ENCODE results near the gene TTL. TPM values are rescaled to one million over a fixed set of nuclear protein-coding genes. Genes with fewer than 3 reads are reported as not detected.
"Not testable (repeated sequence)": the region's sequence is repeated elsewhere in the genome, so short reads cannot be mapped to it uniquely, and the experiment has no call there.

TTL gene
- total RNA-seq (10 to 100 TPM; 25.2 to 55.3 (median 46.6) TPM), polyA plus RNA-seq (10 to 100 TPM; 13.0 to 29.0 TPM)
- long read RNA-seq, donor 1, full-length matches to known transcripts = 36 of 48 reads
- long read RNA-seq, donor 1, partial matches to known transcripts = 4 of 48 reads
- long read RNA-seq, donor 1, other reads (novel, unspliced or antisense) = 8 of 48 reads
- long read RNA-seq, donor 2, partial matches to known transcripts = 23 of 25 reads
- long read RNA-seq, donor 2, other reads (novel, unspliced or antisense) = 2 of 25 reads
- long read RNA-seq, donor 3, full-length matches to known transcripts = 31 of 56 reads
- long read RNA-seq, donor 3, partial matches to known transcripts = 16 of 56 reads
- long read RNA-seq, donor 3, other reads (novel, unspliced or antisense) = 9 of 56 reads

- Histone ChIP-seq H3K9me3 (no peaks in the 10 kb centered on the region), H3K4me1 (peaks cover 0 to 27% (median 19%) of the 10 kb centered on the region in 12 donors), H3K27ac (peak within 1 kb of the TSS; percentile 70 to 95 (median 90)), H3K27me3 (no peaks in the 10 kb centered on the region), H3K36me3 (peaks cover 0 to 8% (median 0%) of the 10 kb centered on the region in 9 donors), H3K4me3 (peak within 1 kb of the TSS; percentile 66 to 95 (median 89))
- 0 to 1% (median 0%) methylated on average over 36 to 82 of the region's 82 CpGs for WGBS, 4 donors
- DNase-seq = peak; percentile 78 to 89 (median 87)
- ATAC-seq = peak; percentile 83 to 96 (median 92)
- intact Hi-C loops (cut with DNase I) = loop anchor here in 9 of 10 donors (1.0 to 10.0 kb wide), 9 partner anchors 61 to 103 kb away; partner anchors contain the start of genes POLR1B (in 7 of the 9) and CHCHD5 (in 6 of the 9)
- TF ChIP-seq CTCF (IDR thresholded peaks at IDR 0.05) (no peak), POLR2A (IDR thresholded peaks at IDR 0.05) (peak in 1 of 2 donors; percentile 42)
These were observed at the start of gene TTL for GRCh38 chr2:112481528-112482233. TTL (plus strand) TSS chr2:112482156; CDS start chr2:112482345, 189 bp downstream.

- peak overlapping the region in 10 of 12 donors; percentile 49 to 95 (median 82) for H3K27ac ChIP-seq
- ATAC-seq, H3K36me3 ChIP-seq, H3K9me3 ChIP-seq, H3K27me3 ChIP-seq: not testable (repeated sequence)
- 26 to 89% (median 46%) methylated on average over 16 to 22 of the region's 22 CpGs for WGBS, 4 donors
- H3K4me3 ChIP-seq = peak overlapping the region; percentile 34 to 79 (median 61)
- intact Hi-C loops (cut with DNase I) = loop anchor here in 4 of 10 donors (5.0 to 10.0 kb wide), 2 partner anchors 168 to 175 kb away; partner anchors contain the start of gene ZC3H8 (in 3 of the 4)
- DNase-seq = peak in 1 of 5 donors; percentile 58
- H3K4me1 ChIP-seq = peaks cover 0 to 10% (median 1%) of the 10 kb centered on the region in 12 donors
These were observed 49.6 kb upstream of the TTL start for GRCh38 chr2:112432390-112432734.

GRCh38 chr2:112432735-112433479, 49.0 kb upstream of the TTL start:
- not testable (repeated sequence) for H3K36me3 ChIP-seq, H3K9me3 ChIP-seq
- intact Hi-C loops (cut with DNase I) = loop anchor here in 4 of 10 donors (5.0 to 10.0 kb wide), 2 partner anchors 168 to 176 kb away; partner anchors contain the start of gene ZC3H8 (in 3 of the 4)
- 6 to 45% (median 14%) methylated on average over 5 to 94 of the region's 98 CpGs for WGBS, 4 donors
- peaks cover 0 to 10% (median 0%) of the 10 kb centered on the region in 9 donors for H3K27me3 ChIP-seq
- TF ChIP-seq POLR2A (IDR thresholded peaks at IDR 0.05) = peak in 1 of 2 donors; percentile 32
- peak in 2 of 4 donors; percentile 60 to 73 for ATAC-seq
- H3K27ac ChIP-seq = peak overlapping the region in 11 of 12 donors; percentile 49 to 95 (median 81)
- H3K4me1 ChIP-seq = peaks cover 0 to 10% (median 1%) of the 10 kb centered on the region in 12 donors
- DNase-seq = peak; percentile 15 to 69 (median 58)
- peak overlapping the region; percentile 34 to 79 (median 61) for H3K4me3 ChIP-seq

- peak within 1 kb of the TSS in 11 of 12 donors; percentile 49 to 95 (median 81) for H3K27ac ChIP-seq
- peaks cover 0 to 10% (median 0%) of the 10 kb centered on the region in 9 donors for H3K27me3 ChIP-seq
- peak; percentile 85 to 93 (median 91) for DNase-seq
- H3K9me3 ChIP-seq, H3K36me3 ChIP-seq: not testable (repeated sequence)
- 0% methylated on average over 9 to 16 of the region's 26 CpGs for WGBS, 4 donors
- H3K4me1 ChIP-seq = peaks cover 0 to 10% (median 1%) of the 10 kb centered on the region in 12 donors
- intact Hi-C loops (cut with DNase I) = loop anchor here in 4 of 10 donors (5.0 to 10.0 kb wide), 2 partner anchors 169 to 176 kb away; partner anchors contain the start of gene ZC3H8 (in 3 of the 4)
- peak within 1 kb of the TSS; percentile 34 to 79 (median 61) for H3K4me3 ChIP-seq
- peak; percentile 98 to 100 (median 98) for ATAC-seq
- peak in 11 of 12 donors; percentile 34 to 78 (median 62) for TF ChIP-seq CTCF (IDR thresholded peaks at IDR 0.05)
- peak in 1 of 2 donors; percentile 0 for TF ChIP-seq POLR2A (IDR thresholded peaks at IDR 0.05)
These were observed 48.5 kb upstream of the TTL start, which contains the start of gene RGPD8 for GRCh38 chr2:112433480-112433879. RGPD8 (minus strand) TSS chr2:112433645; CDS start chr2:112433453, 192 bp downstream.

Data from heart left ventricle (tissue), 16 donors.